ENCODE data around the gene BHLHE23.
"Not testable (repeated sequence)": the region's sequence is repeated elsewhere in the genome, so short reads cannot be mapped to it uniquely, and the experiment has no call there.

Gene BHLHE23

DNA sequence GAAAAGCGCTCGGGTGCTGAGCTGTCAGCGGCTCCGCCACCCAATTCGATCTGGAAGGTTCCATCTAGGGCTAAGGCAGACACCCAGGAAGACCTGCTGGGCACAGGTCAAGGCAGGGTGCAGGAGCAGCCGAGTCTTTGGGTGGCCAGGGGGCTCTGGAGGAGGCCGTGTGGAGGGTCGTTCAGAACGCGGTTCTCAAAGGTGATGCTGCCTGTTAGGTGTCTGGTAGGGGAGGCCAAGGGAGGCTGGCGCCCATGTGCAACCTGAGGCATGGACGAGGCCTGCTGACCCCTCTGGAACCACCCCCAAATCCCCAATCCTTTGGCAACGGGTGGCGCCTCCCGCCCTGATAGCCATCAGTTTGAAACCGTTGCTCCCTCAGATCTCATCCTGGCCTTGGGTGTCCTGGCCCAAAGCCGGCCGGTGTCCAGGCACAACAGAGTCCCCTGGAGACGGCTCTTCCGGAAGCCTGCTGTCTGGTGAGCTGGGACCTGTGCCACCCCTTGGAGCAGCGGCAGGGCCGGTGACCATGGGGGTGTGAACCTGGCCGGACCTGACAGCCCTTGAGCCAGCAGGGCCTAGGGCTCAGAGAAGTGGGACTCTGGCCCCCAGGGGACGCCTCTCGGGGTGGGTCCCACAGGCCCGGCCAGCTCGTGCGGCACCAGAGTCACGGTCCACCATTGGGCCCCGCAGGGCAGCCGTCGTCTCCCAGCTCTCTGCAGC, 43.7 kb downstream of the BHLHE23 start:
- DNase-seq (ENCODE audit: low spot score) (no peak), FAIRE-seq (no peak)

DNA sequence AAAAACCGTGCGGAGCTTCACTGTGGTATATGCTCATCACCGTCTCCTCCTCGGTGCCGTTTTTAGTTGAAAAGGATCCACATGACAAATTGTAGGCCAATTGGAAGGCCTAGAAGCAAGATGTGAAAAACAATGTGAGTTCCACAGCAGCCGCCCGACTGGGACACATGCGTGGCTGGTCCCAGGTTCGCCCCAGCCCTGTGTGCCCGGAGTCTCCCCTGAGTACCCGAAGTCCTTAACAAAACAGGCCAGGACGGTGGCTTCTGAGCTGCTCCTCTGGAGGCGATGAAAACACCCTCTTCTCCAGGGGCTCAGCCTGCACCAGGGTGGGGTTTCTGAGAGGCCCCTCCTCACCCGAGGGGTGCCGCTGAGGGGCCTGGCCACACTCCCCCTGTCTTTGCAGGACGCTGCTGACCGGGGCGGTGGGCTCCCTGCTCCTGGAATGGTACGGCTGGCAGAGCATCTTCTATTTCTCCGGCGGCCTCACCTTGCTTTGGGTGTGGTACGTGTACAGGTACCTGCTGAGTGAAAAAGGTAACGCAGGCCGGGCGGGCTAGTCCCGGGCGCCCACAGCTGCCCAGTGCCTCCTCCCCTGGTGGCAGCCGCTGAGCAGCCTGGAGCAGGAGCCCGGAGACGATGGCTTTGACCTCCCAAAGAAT, 44.4 kb downstream of the BHLHE23 start:
- no peak for FAIRE-seq
- DNase-seq (ENCODE audit: low spot score), result no peak

DNA sequence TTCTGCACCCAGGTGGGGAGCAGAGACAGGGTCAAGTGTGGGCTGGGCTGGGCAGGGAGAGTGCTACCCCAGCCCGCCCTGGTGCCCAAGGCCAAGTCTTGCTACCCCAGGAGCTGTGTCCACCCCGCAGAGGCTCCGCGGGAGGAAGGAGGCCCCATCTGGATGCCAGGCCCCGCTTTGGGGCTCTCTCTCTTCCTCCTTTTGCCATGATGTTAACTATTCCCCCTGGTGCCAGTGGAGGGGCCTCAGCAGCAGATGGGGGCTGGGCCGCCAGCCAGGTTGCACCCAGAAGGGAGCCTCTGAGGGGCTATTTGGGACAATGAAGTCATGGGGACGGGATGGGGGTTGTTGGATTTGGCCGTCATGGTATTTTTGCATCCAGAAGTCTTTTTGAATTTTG, 45.0 kb downstream of the BHLHE23 start:
- DNase-seq (ENCODE audit: low spot score) (no peak), FAIRE-seq (no peak)

DNA sequence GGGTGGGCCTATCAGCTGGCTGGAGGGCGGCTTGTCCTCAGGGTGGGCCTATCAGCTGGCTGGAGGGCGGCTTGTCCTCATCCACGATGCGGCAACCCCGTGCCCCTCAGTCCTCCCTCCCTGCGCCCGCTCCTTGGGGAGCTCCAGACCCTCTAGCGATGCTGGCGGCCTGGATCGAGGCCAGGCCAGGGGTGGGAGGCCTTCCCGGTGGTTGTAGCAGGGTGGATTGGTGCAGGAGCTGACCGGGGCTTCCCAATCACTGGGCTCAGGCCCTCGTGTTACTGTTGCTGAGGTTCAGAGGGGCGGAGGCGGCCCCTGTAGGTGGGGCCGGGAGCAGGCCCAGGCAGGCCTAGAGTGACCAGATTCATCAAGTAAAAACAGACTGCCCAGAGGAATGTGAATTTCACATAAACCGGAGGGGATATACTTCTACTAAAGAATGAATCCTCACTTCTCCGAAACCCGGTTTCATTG, 45.4 kb downstream of the BHLHE23 start:
- DNase-seq (ENCODE audit: low spot score), result no peak
- FAIRE-seq, result no peak

DNA sequence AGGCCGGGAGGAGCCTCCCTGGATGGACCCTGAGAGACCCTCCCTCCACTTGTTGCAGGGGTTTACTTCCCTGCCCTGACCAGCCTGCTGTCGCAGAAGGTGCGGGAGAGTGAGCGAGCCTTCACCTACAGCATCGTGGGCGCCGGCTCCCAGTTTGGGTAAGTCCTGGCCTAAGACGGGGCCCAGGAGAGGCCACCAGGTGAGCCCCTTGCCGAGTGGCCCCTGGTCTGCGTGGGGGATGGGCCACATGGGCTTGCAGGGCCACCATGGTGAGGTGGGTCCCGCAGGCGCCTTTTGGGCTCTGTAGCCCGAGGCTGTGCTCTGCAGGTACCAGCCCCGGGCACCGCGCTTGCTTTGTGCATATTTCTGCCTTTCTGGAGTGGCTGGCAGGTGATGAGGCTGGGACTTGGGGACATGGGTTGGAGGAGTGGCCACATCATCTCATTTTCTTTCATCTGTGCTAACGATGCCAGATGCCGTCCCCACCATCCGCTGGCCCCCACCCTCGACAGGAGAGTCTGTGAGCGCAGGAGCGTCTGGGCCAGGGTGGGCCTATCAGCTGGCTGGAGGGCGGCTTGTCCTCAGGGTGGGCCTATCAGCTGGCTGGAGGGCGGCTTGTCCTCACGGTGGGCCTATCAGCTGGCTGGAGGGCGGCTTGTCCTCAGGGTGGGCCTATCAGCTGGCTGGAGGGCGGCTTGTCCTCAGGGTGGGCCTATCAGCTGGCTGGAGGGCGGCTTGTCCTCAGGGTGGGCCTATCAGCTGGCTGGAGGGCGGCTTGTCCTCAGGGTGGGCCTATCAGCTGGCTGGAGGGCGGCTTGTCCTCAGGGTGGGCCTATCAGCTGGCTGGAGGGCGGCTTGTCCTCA, 46.1 kb downstream of the BHLHE23 start:
- not testable (repeated sequence) for DNase-seq (ENCODE audit: low spot score); FAIRE-seq

DNA sequence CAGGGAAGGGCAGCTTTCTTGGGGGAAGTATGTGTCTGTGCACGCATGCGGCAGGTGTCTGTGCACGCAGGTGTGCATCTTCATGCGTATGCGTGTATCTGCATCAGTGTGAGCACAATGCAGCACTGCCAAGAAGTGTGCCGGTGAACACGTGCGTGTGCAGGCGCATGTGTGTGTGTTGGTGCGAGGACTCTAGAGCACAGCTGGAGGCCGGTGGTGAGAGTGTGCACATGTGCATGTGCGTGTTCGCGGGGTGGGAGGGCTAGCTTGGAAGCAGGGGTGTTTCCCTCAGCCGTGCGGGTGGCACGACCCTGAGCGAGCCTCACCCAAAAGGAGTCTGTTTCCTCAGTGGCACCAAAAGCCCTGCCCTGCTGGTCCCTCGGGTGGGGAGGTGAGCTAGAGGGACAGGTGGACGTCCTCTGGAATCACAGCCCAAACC, 46.7 kb downstream of the BHLHE23 start:
- FAIRE-seq (peak; percentile 66), DNase-seq (ENCODE audit: low spot score) (no peak)

DNA sequence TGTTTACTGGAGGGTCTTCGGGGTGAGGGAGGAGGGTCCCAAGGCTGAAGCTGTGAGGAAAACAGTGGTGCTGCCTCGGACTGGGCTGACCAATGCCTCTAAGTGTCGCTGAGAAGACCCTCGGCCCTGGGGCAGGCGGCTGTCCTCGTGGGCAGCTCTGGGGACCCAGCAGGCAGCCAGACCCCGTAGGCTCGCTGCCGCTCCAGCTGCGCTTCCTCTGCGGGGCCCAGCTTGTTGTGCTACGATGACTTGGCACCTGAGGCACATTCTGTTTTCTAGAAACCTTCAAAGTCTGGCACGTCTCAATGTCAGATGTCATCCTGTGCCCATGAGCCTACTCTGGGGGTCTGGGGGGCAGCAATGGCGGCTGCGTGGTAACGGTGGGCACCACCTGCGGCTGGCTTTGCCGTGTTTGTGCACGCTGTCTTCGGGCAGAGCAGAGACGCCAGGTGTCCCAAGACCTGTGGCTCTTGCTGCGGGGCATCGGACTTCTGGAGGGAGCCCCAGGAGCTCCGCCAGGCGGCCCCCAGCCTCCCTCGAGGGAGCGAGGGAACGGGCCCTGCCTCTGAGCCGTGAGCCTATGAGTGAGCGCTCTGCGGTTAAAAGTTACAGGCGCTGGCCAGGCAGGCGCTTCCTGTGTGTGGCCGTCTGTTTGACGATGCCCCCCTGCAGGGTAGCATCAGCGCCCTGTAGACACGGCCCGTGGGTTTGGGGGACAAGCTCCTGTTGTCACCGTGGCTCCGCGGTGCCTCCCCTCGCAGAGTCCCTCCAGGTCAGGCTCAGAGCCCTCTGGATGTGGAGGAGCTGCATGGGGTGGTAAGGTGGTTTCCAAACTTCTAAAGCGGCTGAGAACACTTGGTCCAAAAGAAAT, 47.4 kb downstream of the BHLHE23 start:
- no peak for FAIRE-seq
- DNase-seq (ENCODE audit: low spot score), result no peak

DNA sequence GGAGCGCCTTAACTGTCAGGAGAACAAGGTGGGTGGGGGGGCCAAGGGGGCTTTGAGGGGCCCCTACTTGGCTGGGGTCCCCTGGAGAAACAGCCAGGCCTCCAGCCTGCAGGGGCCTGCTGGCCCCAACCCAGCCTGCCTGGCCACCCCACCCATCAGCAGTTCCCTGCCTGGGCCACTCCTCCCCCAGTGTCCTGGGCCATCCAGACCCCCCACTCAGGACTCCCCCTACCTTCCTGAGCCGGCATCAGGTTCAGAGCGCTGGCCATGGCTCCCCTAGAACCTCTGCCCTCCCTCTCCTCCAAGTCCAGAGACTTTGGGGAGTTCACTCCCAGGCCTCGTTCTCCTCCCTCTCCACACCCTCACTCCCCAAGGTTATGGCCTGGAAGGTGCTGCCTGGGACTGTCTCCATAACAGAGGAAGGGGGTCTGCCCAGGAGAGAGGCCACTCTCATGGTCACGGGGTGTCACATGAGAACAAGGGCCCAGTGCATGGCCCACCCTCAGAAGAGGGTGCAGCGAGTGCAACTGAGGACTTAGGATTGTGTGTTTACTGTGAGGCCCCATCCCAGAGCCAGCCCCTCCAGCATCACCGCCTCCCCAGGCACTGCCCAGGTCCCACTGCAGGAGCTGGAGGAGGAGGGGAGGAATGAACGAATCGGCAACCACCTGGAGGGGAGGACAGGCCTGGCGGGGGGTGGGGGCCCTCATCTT, 48.2 kb downstream of the BHLHE23 start:
- DNase-seq (ENCODE audit: low spot score) (no peak), FAIRE-seq (no peak)

DNA sequence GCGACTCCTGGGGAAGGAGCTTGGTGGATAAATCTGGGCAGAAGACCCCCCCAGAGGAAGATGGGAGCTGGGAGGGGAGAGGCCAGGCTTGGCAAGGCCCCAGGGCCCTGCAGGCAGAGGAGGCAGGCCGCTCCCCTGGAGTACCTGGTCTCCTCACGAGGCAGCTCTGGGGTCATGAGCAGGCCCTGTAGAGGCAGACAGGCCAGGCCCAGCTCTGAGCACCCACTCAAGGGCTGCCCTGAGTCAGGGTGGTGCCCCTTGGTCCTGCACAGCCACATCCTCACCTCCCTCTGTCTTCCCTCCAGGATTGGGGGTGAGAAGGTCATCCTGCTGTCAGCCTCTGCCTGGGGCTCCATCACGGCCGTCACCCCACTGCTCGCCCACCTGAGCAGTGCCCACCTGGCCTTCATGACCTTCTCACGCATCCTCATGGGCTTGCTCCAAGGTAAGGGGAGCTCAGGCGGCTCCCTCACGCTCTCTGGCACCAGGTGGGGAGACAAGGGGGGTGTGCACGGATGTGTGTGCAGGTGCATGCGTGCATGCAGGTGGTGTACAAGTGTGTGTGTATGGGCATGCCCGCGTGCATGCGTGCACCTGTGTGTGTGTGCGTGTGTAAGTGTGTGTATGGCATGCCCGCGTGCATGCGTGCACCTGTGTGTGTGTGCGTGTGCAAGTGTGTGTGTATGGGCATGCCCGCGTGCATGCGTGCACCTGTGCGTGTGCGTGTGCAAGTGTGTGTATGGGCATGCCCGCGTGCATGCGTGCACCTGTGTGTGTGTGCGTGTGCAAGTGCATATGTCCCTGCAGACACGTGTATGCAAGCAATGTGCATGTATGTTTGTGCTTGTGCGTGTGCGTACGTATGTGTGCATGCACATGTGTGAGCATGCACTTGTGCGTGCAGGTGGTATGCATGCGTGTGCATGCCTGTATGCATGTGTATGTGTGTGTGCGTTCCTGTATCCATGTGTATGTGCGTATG, 49.3 kb downstream of the BHLHE23 start:
- FAIRE-seq (peak; percentile 92), DNase-seq (ENCODE audit: low spot score) (no peak)

DNA sequence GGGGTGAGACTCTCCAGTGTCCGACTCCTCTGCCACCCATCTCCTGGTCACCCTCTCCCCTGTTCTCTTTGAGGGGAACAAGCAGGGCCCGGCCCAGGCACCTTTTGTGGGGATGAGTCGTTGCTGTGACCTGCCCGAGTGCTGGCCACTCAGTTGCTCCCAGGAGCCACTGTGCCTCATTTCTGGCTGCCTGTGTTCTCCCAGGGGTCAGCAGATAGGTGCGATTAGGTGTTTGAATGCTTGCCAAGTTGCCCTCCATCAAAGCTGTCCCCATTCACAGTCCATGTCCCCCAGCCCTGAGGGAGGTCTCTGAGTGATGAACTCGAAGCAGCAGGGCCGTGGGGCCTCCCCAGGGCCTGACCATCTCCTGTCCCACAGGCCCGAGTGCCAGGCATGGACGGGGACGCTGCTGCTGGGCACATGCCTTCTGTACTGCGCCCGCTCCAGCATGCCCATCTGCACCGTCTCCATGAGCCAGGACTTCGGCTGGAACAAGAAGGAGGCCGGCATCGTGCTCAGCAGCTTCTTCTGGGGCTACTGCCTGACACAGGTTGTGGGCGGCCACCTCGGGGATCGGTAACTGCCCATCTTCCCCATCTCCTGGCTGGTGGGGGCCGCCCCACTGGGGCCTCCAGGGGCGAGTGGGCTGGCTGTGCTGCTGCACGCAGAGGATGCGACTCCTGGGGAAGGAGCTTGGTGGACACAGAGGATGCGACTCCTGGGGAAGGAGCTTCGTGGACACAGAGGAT, 50.2 kb downstream of the BHLHE23 start:
- no peak for FAIRE-seq
- DNase-seq (ENCODE audit: low spot score), result no peak
